Stimulated activated CD4-positive, alpha-beta T cell treated with anti-CD3 and anti-CD28 coated beads, Interleukin-2, amount 100 ng/mL, for 48 hours (primary cell): ENCODE measurements around the gene ANXA1.

ENCODE experiments used
- DNase-seq, 2 donors: peaks; one replicate each; pipeline ENCODE4 v3.0.0-alpha.2; 2020

ANXA1 gene

GRCh38 chr9:73141282-73141681, 10.4 kb upstream of the ANXA1 start:
- no peak for DNase-seq

- no peak for DNase-seq
Observed at GRCh38 chr9:73143711-73144328, 7.8 kb upstream of the ANXA1 start.

GRCh38 chr9:73146111-73146815, 5.4 kb upstream of the ANXA1 start:
- DNase-seq: no peak

GRCh38 chr9:73148447-73148937, 3.2 kb upstream of the ANXA1 start:
- DNase-seq: no peak

GRCh38 chr9:73149371-73150067, 2.1 kb upstream of the ANXA1 start:
- no peak for DNase-seq

GRCh38 chr9:73152543-73152844, 829 bp downstream of the ANXA1 start:
- no peak for DNase-seq

GRCh38 chr9:73152953-73153352, 1.3 kb downstream of the ANXA1 start:
- DNase-seq: no peak

DNA sequence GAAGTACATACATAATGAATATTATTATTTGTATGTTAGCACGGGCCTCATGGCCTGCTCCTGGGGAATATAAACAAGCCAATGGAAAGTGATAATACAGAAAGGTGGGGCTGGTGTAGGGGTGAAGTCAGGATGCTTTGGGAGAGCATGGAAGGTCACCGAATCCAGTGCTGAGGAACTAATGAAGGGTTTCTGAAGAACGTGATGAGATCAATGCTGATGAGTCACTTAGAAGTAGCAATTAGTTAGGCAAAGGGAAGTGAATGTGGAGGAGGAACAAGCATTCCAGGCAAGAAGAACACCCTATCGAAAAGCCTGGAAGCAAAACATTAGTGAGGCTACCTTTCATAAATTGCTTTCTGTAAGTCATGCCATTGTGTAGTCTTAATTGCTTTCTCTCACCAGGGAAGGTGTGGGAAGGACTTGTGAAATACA, 2.1 kb downstream of the ANXA1 start:
- no peak for DNase-seq

DNA sequence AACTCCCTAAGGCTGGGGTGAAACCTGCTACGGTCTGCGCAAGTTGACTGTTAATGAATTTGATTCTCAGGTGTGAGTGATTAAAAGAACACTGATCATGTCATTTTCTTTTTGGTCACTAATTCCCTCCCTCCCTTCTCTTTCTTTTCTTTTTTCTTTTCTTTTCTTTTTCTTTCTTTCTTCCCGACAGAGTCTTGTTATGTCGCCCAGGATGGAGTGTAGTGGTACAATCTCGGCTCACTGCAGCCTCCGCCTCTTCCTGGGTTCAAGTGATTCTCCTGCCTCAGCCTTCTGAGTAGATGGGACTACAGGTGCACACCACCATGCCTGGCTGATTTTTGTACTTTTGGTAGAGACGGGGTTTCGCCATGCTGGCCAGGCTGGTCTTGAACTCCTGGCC, 2.6 kb downstream of the ANXA1 start:
- DNase-seq: no peak

DNA sequence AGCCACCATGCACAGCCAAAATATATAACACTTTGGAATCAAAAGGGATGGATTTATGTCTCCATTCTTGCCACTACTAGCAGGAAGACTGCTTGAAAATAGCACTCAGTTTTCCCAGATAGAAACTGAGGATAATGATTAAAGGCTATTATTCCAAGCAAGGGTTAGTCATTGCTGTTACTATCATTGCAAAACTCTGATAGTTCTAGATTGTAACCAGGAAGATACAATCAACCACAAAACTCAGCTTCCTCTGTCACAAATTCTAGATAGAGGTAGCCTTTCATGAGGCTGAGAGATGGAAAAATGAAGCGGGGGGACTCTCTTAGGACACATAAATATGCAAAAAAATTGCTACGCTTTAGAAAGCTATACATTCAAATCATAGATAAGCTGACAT, 3.1 kb downstream of the ANXA1 start:
- no peak for DNase-seq

- no peak for DNase-seq
Observed at GRCh38 chr9:73155377-73155776, 3.7 kb downstream of the ANXA1 start.

DNA sequence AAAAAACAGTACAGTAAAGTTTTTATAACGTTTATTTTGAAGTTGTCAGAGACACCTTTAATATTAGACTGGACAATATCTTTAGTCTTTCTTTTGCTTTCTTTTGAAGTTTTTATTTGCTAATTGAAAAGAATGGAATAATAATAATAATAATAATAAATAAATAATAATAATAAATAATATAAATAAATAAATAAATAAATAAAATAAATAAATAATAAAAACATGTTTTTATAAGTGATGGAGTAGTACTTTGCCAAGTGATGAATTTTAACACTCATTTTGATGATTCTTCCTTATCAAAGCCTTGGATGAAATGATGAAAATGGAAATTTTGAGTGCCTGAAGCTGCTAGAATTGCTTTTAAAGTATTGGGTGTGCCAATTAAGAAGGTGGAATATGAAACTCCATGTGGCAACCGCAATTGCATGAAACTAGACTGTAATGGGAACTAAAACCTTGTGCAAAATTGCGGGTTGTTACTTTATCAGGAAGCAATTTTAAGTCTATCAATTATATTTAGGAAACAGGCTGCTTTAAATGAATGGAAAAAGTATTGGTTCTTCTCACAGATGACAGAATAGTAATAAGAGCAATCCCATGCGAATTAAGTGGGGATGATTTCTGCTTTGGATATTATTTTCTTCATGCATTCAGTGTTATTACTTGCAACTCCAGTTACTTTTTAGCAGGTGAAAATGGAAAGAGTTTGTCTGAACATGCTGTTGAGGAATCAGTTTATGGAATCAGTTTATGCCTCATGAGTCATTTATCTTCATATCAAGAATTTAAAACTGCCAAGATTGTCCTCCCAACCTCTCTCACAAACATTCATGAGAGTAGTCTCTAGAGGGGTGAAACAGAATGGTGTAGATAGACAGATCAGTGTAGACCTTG, 4.6 kb downstream of the ANXA1 start:
- no peak for DNase-seq

DNA sequence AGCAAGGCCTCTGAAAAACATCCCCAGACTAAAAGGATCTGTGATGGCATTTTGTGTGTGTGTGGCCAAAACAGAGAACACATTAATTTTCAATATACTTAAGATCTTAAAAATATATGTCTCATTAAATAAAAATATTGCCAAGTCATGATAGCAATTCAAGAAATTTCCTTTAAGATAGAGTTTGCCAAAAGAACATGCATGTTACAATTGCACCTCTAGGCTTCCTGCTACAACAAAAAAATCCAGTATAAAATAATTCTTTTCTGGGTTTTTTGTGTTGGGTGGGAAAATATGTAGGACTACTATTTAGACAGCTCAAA, 5.2 kb downstream of the ANXA1 start:
- no peak for DNase-seq

GRCh38 chr9:73157811-73158210, 6.1 kb downstream of the ANXA1 start:
- DNase-seq: no peak

DNA sequence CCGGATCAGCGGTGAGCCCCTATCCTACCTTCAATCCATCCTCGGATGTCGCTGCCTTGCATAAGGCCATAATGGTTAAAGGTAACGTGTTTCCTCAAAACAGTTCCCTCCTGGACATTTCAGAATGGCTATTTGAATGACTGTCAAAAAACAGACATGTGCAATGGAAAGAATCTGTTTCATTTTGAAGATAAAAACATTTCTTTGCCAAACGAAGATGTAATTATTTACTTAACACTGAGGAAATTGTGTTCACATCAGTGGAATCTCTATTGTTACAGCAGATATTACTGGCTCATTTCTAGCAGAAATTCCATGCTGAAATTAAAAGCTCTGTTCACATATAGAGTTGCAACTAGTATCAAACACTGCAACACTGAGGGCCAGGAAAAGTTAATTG, 7.1 kb downstream of the ANXA1 start:
- DNase-seq: no peak

DNA sequence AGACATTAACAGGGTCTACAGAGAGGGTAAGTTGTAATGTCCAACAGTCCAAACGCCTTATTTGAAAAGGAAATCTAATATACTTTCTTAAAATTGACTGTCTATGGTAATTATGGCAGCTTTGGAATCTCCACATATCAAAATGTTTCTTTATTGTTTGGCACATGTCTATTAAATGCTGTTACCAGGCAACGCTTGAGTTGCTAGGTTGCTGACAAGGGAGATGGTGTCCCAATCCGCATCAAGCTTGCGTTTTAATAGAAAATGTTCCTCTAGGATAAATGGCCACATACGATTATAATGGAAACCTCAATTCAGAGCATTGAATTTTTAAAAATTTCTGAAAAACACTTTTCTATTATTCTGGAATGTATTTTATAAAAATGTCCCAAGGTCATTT, 9.2 kb downstream of the ANXA1 start:
- no peak for DNase-seq

GRCh38 chr9:73162987-73163768, 11.5 kb downstream of the ANXA1 start:
- no peak for DNase-seq

- DNase-seq: no peak
Observed at GRCh38 chr9:73165911-73166310, 14.2 kb downstream of the ANXA1 start.

DNA sequence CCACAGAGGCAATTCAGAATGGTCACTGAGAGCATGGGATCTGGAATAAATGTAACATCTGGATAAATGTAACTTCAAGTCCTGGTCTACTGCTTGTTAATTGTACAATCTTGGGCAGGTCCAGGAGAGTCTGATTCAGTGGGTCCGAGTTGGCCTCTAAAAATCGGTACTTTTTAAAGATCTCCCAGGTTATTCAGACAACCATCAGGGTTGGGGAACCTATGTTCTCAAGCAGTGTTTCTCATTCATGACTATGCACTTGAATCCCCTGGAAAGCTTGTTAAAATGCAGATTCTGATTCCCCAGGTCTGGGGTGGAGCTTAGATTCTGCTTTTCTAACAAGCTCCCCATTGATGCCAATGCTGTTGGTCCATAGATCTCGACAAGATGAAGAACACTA, 14.8 kb downstream of the ANXA1 start:
- no peak for DNase-seq

DNA sequence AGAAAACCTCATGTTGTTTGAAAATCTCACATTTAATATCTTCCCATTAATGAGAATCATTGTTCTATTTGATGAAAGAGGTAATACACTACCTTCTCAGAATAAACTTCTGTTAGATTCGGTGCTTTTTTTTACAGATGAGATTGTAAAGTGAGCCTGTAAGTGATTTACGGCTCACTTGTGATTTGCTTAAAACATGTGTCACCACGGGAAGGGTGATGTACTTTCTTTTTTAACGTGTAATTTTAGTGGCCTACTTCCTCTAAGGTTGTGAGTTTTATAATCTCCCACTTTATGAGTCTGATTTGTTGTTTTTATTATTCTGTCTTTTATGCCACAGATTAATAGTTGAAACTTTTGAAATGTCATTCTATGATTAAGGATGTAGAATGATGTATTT, 15.9 kb downstream of the ANXA1 start:
- no peak for DNase-seq

DNA sequence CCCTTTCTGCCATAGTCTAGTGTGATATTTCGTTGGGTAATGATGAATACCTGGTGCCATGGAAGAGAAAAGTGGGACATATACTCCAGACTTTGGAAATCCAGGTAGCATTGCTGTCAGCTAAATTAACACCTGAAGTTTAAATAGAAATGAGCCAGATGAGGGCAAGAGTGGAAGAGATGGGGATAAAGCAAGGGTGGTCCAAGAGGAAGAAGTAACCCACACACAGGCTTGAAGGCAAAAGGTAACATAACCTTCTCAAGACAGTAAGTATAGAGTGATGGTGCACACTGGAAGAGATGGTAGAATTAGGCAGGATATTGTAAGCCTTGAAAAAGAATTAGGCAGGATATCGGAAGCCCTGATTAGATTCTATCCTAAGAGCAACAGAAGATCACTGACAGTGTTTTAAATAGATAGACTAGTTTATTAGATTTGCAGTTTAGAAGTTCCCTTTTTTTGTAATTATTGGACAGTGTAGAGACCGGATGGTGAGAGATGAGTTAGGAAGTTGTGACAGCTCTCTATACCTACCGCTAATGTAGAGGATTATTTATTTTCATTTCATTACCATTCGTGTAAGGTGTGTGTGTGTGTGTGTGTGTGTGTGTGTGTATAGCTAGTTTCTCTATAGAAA, 16.8 kb downstream of the ANXA1 start:
- no peak for DNase-seq
